Muscle of arm (tissue), 14 donors: ENCODE measurements around the gene GIMAP4. TPM values are rescaled to one million over a fixed set of nuclear protein-coding genes. Genes with fewer than 3 reads are reported as not detected.
"Not testable (repeated sequence)": the region's sequence is repeated elsewhere in the genome, so short reads cannot be mapped to it uniquely, and the experiment has no call there.

Experiments used
- DNase-seq: peaks from one replicate; pipeline ENCODE4 v3.0.0-alpha.2; 2013
- long read RNA-seq, 11 donors: transcript quantifications; one replicate each; lab custom pipeline, GENCODE V29; 2026
- polyA plus RNA-seq, 12 donors: library from polyadenylated mRNA; unstranded; fragments of 120-200 nt; gene quantifications; one replicate each; pipeline ENCODE4 v1.2.1, GENCODE V29; 2013; ENCODE audit not compliant: insufficient read length in 12 of 12

Gene GIMAP4
- 10 to 100 TPM in 11 of 12 donors, not detected in 1; 17.2 to 41.1 (median 19.7) TPM for polyA plus RNA-seq
- long read RNA-seq, donor 1, transcript GIMAP4-201 (3 exons, 2,060 nt): major isoform, 5 of 12 reads
- long read RNA-seq, donor 1, partial matches to known transcripts: 7 of 12 reads
- long read RNA-seq, donor 1, other reads (novel, unspliced or antisense): 0 of 12 reads
- long read RNA-seq, donor 2, transcript GIMAP4-201 (3 exons, 2,060 nt): major isoform, 15 of 16 reads
- long read RNA-seq, donor 2, partial matches to known transcripts: 0 of 16 reads
- long read RNA-seq, donor 2, other reads (novel, unspliced or antisense): 0 of 16 reads
- long read RNA-seq, donor 3, partial matches to known transcripts: 0 of 1 reads
- long read RNA-seq, donor 3, other reads (novel, unspliced or antisense): 0 of 1 reads
- long read RNA-seq, donor 4, partial matches to known transcripts: 5 of 8 reads
- long read RNA-seq, donor 4, other reads (novel, unspliced or antisense): 0 of 8 reads
- long read RNA-seq, donor 5, transcript GIMAP4-201 (3 exons, 2,060 nt): major isoform, 7 of 7 reads
- long read RNA-seq, donor 5, partial matches to known transcripts: 0 of 7 reads
- long read RNA-seq, donor 5, other reads (novel, unspliced or antisense): 0 of 7 reads
- long read RNA-seq, donor 6, partial matches to known transcripts: 0 of 4 reads
- long read RNA-seq, donor 6, other reads (novel, unspliced or antisense): 0 of 4 reads
- long read RNA-seq, donor 7, partial matches to known transcripts: 0 of 5 reads
- long read RNA-seq, donor 7, other reads (novel, unspliced or antisense): 0 of 5 reads
- long read RNA-seq, donor 8, transcript GIMAP4-201 (3 exons, 2,060 nt): major isoform, 9 of 10 reads
- long read RNA-seq, donor 8, partial matches to known transcripts: 0 of 10 reads
- long read RNA-seq, donor 8, other reads (novel, unspliced or antisense): 0 of 10 reads
- long read RNA-seq, donor 9, partial matches to known transcripts: 0 of 6 reads
- long read RNA-seq, donor 9, other reads (novel, unspliced or antisense): 0 of 6 reads
- long read RNA-seq, donor 10, transcript GIMAP4-201 (3 exons, 2,060 nt): major isoform, 7 of 7 reads
- long read RNA-seq, donor 10, partial matches to known transcripts: 0 of 7 reads
- long read RNA-seq, donor 10, other reads (novel, unspliced or antisense): 0 of 7 reads
- long read RNA-seq, donor 11, transcript GIMAP4-201 (3 exons, 2,060 nt): major isoform, 11 of 21 reads
- long read RNA-seq, donor 11, partial matches to known transcripts: 9 of 21 reads
- long read RNA-seq, donor 11, other reads (novel, unspliced or antisense): 0 of 21 reads

DNA sequence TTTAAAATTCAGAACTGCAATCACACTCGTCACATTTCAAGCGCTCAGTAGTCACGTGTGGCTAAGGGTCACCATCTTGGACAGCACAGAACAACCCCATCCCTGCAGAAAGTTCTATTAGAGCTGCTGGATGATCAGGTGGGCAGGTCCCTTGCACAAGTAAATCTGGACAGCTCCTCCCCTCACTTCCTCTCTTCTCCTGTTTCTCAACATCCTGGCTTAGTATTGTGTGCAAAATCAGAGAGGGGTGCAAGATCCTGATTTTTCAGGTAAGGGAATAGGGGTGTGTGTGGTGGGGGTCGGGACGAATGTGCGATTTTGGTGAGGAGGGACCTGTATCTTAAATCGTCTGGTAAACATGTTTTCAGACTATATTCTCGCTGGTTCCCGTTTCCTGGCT, at the start of gene GIMAP4:
GIMAP4 (plus strand) TSS at position 222 of the 400 bp plus-strand sequence. CDS start 2,512 bp downstream, outside the sequence.
- DNase-seq: no peak

DNA sequence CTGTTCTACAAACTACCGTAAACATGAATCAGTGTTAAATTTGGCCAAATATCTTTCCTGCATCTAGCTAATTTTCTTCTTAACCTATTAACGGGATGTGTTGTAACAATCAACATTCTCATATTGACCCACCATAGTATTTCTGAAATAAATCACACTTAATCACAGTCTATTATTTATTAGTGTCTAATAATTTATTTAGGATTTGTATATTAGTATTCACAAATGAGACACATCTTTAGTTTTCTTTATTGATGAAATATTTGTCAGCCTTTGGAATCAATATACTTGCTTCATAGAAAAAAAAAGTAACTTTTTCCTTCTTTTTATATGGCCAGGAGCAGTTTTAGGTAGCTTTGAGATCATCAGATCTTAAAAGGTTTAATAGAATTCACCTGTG, 47.9 kb upstream of the GIMAP4 start:
- DNase-seq: no peak

DNA sequence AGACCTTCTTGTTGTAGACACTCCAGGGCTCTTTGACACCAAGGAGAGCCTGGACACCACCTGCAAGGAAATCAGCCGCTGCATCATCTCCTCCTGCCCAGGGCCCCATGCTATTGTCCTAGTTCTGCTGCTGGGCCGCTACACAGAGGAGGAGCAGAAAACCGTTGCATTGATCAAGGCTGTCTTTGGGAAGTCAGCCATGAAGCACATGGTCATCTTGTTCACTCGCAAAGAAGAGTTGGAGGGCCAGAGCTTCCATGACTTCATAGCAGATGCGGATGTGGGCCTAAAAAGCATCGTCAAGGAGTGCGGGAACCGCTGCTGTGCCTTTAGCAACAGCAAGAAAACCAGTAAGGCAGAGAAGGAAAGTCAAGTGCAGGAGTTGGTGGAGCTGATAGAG, 47.0 kb upstream of the GIMAP4 start:
- no peak for DNase-seq

DNA sequence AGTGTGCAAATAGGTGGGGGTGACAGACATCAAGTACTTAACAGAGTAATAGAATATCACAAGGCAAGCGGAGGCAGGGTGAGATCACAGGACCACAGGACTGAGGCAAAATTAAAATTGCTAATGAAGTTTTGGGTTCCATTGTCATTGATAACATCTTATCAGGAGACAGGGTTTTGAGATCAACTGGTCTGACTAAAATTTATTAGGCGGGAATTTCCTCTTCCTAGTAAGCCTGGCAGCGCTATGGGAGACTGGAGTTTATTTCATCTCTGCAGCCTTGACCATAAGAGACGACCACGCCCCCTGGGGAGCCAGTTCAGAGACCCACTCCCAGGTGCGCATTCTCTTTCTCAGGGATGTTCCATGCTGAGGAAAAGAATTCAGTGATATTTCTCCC, 44.3 kb upstream of the GIMAP4 start:
- DNase-seq: not testable (repeated sequence)

DNA sequence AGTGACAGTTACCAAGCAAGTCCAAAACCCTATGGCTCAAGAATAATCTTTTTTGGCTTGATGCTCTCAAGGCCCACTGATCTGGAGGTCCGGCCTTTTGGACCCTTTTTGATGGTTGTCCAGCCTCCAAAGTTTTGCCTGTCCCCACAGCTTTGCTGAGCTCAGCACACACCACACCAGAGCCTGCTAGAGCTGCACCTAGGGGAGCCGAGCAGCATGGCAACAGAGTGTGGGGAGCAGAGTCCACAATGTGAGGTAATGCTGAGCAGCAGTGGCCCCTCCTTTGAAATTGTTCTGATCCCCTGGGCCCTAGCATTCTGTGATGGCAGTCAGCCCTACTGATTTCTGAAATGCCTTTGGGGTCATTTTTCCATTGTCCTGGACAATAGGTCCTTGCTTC, 43.2 kb upstream of the GIMAP4 start:
- no peak for DNase-seq

DNA sequence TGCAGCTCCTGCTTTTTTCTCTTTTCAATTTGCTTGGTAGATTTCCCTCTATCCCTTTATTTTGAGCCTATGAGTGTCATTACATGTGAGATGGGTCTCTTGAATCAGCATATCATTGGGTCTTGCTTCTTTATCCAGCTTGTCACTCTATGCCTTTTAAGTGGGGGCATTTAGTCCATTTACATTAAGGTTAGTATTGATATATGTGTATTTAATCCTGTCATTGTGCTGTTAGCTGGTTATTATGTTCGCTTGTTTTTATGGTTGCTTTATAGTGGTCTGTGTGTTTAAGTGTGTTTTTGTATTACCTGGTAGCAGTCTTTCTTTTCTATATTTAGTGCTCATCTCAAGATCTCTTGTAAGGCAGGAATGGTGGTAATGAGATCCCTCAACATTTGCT, 35.5 kb upstream of the GIMAP4 start:
- DNase-seq: no peak

DNA sequence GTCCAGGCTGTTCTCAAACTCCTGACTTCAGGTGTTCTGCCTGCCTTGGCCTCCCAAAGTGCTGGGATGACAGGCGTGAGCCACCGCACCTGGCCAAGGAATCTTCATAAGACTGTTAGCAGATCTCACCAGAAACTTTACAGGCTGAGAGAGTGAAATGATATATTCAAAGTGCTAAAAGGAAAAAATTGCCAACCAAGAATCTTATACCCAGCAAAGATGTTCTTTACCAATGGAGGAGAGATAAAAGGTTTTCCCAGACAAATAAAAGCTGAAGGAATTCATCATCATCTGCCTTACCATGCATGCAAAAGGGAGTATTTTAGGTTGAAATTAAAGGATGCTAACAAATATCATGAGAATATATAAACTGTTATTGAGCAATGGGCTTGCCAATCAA, 28.9 kb upstream of the GIMAP4 start:
- DNase-seq: no peak

DNA sequence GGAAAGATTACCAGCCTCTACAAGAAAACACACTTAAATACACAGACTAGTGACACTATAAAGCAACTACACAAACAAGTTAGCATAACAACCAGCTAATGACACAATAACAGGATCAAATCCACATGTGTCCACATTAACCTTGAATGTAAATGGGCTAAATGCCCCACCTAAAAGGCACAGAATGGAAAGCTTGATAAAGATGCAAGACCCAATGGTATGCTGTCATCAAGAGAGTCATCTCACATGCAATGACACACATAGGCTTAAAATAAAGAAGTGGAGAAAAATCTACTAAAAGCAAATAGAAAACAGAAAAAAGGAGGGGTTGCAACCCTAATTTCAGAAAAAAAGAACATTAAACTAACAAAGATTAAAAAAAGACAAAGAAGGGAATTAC, 14.0 kb upstream of the GIMAP4 start:
- DNase-seq: no peak

DNA sequence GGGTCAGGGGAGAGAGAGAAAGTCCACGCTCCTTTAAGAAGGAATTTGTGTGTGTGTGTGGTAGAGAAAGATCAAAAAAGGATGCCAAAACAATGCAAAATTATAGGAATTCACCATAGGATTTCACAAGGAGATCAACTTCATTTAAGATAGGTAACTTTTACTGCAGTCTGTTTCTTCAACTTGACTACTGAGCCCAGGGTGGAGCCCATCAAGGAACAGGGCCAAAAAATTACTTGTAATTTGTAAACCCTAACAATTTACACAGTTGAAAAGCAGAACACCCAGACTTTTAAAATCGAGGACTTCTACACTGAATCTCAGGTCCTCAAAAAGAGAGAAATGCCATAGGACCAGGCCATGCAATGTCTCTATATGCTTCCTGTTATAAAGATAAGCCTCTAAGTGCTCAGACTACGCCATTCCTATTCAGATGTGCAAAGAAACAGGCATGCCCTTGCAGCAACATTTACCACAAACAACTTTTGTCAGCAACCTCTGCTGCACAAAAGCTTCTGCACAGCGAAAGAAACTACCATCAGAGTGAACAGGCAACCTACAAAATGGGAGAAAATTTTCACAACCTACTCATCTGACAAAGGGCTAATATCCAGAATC, 10.6 kb upstream of the GIMAP4 start:
- DNase-seq: no peak

DNA sequence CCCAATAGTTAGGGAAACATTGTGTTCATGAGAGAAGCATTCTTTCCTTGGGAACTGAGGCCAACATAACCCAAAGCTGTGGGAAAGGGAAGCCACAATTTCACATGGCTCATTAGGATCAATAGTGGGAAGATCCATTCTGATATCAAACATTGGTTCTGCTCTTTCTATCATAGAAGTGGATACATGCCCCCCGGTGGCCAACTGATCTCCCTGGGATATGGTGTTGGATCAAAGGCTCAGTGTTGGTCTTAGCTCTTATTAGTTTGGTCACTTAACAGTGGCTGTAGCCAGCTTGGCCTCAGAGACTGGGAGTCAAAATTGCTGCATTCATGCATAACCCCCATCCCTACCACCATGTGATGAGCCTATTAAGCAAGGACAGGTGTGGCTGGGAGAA, 6.7 kb upstream of the GIMAP4 start:
- no peak for DNase-seq

DNA sequence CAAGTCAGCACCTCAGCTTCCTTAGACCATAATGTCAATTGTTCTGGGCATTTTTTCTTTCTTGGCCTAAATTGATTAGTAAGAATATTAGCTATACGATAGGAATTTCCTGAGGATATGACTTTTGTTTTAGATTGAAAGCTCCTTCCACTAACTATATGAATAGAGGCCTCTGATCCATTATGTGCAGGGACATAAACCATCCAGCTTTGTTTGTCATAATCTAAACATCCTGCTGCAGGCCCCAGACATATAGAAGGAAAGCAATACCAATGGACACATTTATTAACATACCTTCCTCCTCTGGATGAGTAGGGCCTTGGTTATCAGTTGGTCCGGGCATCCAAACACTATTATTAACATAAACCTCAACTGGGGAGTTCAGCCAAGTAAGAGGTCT, 4.3 kb upstream of the GIMAP4 start:
- DNase-seq: no peak

DNA sequence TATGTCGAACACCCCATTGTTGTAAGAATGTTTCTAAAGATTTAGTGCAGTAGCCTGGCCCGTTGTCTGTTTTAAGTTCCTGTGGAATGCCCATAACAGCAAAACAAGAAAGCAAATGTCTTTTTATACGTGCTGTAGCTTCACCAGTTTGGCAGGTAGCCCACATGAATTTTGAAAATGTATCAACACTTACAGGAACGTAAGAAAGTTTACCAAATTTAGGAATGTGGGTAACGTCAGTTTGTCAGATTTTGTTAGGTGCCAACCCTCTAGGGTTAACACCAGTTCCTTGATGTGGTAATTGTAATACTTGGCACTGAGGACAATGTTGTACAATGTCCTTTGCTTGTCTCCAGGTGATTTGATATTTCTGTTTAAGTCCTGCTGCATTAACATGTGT, 3.2 kb upstream of the GIMAP4 start:
- DNase-seq: no peak

DNA sequence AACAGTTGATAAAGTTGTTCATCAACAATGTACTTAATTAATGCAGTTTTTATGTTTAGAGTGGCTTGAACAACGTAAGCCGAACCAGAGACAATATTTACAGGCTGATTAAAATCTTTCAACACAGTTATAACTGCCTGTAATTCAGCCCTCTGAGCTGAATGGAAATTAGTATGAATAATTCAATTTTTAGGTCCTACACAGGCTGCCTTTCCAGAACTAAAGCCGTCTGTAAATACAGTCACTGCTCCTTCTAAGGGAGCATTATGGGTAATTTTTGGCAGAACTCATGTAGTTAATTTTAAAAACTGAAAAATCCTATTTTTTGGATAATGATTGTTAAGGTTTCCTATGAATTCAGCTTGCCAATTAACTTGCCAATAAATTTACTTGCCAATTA, 2.6 kb upstream of the GIMAP4 start:
- no peak for DNase-seq

DNA sequence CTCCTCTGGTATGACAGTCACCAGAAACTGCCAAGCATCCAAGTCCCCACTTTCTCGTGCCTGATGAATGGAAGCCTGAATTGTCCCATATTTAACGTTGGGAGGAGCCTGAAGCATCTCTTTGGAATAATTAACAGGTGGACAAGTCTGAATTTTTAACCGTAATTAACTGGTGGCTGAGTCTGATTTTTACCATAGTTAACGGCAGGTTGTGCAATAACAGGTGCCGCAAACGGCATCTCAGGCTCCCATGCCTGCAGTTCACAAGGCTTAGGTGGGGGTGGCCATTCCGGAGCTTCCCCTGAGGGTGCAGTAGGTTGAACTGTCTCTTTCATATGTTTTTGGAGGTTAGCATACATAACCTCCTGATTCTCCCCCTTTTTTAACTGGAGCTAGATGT, 2.0 kb upstream of the GIMAP4 start:
- no peak for DNase-seq

DNA sequence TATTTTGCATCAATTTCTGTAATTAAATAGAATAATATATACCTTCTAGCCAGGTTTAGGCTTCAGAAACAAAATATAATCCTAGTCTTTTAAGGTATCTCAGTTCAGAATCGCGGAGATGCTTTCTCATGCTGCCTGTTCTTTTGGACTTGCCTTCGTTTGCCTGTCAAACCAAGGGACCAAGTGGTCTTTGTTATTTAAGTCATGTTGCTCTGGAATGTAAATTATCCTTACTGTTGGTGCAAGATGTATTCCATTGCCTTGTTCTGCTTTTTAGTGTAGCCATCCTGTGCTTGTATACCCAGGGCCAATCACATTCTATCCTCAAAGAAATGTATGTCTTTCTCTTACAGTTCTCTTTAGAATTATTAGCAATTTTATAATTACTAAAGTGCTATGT, 1.1 kb upstream of the GIMAP4 start:
- DNase-seq: no peak

DNA sequence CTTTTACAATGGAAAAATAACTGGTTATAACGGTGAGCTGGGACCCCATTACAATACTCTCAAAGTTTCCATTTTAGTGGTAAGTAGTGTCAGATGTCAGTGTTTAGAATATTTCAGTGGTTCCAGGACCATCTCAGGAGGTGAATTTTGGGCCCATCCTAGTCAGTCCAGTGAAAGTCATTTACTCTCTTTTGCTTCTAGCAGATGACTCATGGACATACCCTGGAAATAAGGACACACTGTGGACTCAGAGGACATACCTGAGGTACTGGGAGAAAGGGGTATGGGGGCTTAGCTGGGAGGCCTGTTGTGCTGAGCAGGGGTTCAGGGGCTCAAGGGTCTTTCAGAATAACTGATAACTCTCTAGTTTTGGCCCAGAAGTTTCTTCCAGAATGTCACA, 618 bp upstream of the GIMAP4 start:
- no peak for DNase-seq

DNA sequence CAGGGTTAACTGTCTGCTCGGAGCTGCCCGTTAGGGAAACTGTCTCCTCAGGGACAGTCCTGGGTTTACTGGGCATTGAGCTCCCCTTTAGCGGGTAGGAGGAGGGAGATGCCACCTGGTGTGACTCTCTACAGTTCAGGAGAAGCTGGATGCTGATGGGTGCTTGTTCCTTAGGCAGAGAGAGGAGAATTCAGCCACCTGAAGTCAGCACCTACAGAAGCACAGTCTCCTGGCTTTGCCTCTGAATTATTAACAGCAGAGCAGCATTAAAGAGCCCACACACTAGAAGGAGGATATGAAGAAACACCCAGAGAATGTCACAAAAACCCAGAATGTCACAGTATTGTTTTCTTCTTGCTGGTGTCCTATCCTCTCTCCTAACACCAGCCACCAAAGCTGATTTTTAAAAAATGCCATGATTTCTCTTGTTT, 696 bp downstream of the GIMAP4 start:
- DNase-seq: no peak

DNA sequence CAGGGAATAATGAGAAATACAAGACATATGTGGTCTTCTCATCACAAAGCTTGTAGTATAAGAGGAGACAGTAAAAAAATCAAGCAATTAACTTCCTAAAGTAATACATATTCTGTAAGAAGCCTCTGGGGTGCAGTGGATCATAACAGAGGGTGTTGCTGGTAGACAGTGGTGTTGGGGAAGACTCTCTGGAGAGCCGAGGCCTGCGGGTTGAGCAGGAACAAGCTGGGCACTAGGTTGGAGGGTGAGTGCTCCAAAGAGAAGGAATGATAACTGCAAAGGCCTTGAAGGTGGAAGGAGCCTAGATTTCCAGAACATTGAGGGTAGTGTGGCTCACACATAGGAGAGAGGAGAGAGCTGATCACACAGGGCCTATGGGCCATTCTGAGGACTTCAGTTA, 1.5 kb downstream of the GIMAP4 start:
- no peak for DNase-seq

DNA sequence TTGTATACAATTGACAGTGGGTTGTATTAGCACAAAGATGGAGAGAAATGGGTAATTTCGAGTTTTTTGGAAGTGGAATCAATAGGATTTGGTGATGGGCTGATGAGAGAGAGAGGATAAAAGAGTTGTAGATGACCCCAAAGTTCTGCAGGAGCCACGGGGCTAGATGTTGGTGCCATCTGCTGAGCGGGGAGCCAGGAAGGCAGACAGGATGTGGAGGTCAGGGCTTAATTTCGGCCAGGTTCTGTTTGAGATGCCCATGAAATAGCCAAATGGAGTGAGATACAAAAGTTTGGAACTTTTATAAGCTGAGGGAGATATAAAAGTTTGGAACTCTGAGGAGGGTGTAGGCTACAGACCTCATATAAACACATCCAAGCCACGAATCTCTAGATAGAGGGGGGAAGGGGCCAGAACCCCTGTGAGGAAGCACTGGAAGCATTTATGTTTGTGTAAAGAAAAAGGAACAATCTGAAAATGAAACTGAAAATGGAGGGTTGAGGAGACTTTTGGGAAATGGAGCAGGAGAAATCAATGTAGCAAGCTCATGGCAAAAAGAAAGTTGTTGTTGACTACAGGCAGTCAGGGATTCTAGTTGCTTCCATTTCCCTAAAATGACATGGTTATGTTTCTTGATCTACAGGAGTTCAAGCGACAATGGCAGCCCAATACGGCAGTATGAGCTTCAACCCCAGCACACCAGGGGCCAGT, 2.2 kb downstream of the GIMAP4 start:
- no peak for DNase-seq

DNA sequence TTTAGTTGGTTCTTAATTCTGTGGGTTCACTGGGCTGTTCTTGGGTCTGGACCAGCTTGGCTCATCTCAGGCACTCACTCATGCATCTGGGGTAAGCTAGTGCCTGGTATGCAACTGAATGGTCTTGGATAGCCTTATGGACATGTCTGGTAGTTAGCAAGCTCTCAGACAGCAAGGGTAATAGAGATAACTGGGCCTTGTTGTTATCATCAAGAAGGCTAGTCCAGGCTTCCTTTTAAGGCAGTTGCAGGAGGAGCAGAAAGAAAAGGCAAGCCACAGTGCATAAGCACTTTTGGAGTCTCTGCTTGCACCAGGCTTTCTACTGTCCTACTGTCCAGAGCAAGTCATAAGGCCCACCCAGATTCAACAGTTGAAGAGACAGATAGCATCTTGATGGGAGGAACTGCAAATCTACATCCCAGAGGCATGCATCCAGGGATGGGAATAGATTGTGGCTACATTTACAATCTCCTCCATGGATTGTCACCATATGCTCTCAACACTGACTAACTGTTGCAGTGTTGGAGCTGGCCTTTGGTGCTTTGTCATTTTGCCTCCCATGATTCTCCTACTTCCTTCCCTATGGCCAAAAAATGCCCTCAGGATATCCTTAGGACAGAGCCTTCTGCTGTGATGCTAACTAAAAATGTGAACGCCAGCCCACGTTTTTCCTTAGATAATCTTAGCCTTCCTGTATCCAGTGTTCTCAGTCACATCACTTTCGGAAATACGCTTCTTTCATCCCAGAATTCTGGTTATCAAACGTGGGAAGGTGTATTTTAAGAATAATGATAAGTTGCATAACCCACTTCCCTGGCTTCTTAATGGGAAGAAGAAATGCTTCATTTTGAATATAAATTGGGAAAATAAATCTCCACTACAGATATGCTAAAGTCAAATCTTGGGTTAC, 3.6 kb downstream of the GIMAP4 start:
- no peak for DNase-seq
